GM19463 (cell line): ENCODE results near the gene FAM3B.
"Not testable (repeated sequence)": the region's sequence is repeated elsewhere in the genome, so short reads cannot be mapped to it uniquely, and the experiment has no call there.

Experiments used
- ATAC-seq: cut with Tn5 transposase; IDR thresholded peaks from one replicate; pipeline ENCODE4 v1.9.1; 2021; ENCODE audit warnings: mild to moderate bottlenecking, moderate library complexity; ENCODE audit not compliant: unreplicated experiment

The FAM3B gene, protein sequence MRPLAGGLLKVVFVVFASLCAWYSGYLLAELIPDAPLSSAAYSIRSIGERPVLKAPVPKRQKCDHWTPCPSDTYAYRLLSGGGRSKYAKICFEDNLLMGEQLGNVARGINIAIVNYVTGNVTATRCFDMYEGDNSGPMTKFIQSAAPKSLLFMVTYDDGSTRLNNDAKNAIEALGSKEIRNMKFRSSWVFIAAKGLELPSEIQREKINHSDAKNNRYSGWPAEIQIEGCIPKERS

DNA sequence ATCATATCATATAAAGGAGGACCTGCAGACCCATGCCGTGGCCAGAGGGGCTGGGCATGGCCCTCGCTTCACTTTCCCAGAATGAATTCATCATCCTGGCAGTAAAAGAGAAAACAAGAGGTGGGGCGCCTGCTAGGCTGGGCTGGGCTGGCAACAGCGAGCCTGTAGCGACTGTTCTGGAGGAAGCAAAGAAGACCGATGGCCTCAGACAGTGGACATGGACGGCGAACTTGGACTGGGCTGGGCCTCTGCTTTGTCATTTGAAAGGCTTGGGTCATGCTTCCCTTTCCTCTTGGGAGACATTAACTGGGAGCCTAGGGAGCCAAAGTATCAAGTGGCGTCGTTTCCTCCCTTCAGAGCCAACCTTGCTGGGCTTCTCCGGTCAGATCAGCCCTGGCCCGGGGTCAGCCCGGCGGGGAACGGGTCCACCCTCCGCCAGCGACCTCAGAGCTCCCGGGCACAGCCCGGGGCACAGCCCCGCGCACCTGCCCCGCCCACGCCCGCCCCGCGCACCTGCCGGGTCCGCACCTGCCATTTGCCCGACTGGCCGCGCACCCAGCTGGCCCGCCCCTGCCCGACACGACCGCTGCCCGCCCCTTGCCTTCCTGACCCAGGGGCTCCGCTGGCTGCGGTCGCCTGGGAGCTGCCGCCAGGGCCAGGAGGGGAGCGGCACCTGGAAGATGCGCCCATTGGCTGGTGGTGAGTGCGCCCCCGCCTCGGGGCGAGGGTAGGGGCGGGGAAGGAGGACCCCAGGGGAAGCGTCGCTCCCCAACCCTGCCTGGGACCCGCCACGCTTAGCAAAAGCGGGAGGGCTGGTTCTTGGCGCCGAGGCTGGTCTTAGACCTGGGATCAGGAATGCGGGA lies at the start of gene FAM3B:
FAM3B (plus strand) TSS at position 602 of the 863 bp plus-strand sequence; CDS start at position 681, 79 bp downstream.
- ATAC-seq: no peak

DNA sequence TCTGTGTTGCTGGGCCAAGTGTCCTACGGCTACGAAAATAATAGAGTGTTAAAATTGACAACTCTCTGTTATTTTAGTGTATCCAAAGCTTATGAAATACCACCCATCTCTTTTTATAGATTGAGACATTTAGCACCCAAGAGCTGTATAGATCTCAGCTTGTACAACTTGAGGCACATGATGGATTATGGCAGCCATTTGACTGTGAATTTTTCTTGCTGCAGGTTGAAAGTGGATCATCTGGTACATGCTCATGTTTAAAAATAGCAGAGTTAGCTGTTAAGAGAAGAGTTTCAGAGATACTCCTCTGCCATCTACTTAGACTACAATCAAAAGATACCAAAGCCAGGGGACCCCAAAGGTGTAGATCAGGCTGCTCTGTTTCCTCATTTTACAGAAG lies 49.3 kb upstream of the FAM3B start:
- ATAC-seq: no peak

DNA sequence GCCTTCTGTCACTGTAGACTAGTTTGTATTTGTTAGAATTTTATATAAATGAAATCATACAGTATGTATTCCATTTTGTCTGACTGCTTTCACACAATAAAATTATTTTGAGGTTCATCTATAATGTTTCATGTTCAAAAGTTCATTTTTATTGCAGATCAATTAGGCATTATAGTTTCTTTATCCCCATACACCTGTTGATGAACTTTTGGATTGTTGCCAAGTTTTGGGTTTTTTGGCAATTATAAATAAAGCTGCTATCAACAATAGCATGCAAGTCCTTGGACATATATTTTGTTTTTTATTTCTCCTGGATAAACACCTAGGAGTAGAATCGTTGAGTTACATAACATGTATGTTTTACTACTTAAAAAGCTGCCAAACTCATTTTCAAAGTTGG lies 47.1 kb upstream of the FAM3B start:
- ATAC-seq: no peak

DNA sequence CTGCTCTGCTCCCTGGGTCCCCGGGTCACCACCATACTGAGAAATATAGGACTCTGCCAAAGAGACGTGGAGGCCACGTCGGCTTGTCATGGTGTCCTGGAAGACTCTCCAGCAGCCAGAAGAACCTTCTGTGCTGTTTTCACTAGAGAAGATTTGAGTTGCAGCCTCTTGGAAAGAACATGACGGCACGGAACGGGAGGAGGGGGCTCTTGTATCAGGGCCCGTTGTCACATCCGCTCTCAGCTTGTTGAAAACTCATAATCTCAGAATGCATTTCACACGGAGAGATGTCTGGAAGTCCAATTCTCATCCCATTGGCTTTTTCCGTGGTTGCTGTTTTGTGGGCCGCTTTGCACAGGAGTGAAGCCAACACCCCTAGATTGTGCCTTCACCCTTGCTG lies 39.4 kb upstream of the FAM3B start:
- no peak for ATAC-seq

DNA sequence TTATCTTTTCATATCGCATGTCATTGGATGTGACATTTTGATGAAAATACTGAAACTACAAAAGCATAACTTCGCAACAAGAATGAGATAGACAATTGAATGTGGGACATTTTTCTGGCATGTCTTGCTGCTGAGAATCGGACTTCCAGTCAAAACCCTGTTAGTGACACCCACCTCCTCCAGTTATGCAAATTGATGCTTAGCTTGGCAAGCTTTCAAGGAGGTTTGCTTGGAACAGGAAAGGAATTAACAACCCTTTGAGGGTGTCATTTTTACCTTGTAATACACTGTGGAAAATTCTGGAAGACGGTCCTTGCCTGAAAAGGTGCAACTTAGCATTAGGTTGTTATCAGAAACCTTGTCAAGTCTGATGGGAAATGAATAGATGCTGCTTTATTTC lies 38.8 kb upstream of the FAM3B start:
- no peak for ATAC-seq

DNA sequence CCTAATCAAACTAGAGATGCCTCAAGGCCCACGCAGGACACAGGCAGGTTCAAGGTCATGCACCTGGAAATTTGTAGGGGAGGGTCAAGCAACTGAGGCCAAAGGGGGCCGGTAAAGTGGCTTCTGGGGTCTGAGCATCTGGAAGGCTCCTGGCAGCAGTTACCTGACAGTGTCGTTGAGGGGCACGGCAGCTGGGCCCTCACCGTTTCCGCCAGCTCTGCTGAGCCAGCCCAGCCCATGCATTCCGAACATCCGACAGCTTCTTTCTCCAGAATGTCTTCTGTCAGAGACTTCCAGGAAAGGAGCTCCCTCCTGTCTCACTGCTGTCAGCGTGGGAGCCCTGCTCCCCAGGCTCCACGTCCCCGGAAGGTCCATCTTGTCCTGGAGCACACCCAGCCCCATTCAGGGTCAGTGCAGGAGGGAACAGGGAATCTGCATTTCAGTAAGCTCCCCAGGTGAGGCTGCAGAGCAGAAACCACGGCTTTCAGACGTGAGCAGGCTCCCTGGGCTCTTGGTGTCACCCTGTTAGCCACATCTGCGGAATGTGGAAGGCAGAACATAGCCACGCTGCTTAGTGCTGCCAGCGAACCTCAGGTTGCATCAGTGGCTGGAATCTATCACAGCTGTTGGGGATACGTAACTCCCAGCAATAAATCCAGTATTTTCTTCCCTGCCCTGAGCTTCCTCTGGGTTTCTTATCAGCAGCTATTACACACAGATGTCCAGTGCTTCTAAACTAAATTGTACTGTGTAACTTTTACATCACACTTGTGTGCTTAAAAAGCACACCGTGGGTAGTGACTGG lies 36.3 kb upstream of the FAM3B start:
- ATAC-seq: no peak

DNA sequence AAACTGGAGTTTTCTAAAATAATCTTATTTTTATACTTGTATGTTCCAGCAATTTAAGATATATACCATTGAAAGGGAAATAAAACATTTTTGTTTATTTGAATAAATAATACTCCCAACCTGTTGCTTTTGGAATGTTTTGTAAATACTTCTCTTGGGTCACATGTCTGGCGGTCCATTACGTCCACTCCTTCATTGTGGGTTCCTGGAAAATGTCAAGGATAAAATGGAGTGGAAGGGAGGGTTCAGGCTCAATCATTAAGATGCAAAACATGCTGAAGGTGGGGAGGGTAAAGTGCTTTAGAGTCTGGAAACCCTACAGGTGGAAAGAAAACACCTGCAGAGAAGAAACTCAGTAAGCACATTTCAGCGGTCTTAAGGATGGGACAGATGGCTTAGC lies 34.2 kb upstream of the FAM3B start:
- no peak for ATAC-seq

DNA sequence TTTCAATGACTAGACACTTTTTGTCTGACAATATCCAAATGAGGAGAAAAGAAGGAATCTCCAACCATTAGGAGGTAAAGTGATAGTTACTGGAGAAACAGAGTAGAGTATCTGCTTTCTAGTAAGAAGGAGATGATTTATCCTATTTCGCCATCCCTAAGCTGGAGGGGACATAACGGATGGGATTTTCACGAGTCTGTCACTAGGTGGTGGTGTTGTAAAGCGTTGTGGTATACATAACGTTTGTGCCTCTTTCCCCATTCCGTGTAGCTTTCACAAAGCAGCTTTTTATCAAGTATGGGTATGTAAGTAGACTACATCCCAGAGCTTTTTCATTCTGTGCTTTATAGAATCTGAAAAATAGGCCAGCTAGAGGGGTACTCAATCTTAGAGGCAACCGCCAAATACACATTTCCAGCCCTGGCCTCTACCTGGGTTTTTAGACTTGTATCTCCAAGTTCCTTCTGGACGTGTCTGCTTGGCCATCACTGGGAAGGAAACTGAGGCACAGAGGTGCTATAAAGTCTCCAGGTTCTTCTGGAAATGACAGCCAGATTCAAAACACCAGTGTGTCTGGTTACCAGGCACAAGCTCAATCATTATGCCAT lies 33.3 kb upstream of the FAM3B start:
- peak; percentile 72 for ATAC-seq

DNA sequence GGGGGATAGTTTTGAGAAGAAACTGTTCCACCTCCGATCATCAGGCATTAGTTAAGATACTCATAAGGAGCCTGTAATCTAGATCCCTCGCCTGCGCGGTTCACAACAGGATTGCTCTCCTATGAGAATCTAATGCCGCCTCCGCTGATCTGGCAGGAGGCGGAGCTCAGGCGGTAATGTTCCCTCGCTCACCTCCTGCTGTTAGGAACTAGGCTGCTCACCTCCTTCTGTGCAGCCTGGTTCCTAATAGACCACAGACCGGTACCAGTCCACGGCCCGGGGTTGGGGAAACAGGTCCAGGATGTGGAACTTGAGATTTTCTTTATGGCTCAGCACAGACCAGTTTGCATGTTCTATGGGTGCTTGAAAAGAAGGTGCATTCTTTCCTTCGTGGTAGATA lies 27.2 kb upstream of the FAM3B start:
- no peak for ATAC-seq

DNA sequence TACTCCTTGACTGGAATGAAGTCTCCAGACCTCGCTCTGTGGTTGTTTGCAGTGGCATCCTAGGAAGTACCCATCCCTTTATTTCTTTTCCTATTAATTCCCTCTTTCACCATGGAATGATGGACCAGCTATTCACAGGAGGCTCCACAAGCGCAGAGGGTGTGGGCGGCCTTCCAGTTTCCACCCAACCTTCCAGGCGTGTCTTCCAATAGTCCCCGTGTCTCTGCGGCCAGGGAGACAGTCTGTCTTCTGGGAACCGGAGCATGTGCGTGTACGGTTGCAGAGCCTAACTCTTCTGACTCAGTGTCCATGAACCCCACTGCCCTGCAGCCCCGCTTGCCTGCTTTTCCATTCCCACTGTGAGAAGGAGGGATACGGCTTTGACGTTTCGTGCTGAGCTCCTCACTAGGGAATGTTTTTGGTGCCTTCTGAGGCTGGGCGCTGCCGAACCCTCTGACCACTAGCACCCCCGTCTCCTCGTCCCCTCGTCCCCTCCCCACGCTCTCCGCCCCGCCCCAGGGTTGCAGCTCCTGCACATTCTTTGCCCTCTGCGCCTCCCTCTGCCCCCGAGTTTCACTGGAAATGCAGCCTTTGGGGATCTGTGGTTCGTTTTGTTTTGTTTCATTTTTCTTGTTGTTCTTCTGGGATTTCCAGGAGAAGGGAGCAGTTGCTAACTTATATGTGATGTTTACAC lies 26.3 kb upstream of the FAM3B start:
- ATAC-seq: no peak

DNA sequence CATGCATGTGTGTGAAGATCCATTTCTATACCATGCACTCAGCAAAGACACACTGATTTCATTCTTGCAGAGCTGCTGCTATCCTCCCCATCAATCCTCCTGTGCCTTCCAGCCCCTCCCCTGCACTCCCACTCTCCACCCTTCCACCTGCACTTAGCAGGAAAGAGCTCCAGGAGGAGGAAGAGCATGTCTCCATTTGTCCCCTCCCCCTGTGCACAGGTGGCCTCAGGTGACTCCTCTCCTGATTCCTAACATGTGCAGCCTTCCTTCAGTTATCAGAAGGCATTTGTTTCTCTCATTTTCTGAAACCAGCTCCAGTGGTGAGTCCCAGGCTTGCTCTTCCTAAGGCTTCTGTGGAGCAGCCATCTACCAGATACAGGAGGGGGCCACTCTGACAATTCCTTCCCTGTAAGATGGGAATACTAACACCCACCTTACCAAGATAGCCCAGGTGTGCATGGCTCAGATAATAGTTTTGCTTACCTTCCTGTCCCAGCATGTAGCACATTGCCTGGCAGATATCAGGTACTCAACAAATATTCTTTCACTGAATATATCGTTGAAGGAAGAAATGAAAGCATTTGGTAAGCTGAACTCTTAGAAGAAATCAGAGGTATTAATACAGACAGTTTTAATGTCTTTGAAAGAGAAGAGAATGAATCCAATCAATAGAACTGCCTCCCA lies 21.9 kb upstream of the FAM3B start:
- no peak for ATAC-seq

DNA sequence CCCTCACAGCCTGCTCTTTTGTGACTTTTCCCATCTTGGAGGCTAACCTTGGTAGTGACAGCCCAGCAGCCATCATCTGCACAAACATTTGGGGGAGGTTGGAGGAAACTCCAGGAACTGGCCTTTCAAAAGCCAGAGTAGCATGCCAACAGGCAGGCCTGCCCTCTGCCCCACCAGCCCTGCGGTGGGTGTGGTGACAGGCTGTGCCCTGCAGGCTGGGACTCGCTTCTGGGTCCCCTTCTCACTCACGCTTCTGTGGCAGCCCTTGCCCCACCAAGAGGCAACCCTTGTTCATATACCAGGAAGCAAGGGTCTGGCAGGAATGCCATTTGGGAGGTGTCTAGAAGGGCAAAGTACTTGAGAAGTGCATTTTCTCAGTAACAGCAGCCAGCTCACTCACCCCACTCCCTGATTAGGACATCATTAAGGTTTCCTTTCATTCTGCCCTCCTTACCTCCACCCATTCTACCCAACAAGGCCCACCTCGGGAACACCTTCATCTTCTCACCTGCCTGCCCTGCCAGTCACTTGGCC lies 20.8 kb upstream of the FAM3B start:
- no peak for ATAC-seq

DNA sequence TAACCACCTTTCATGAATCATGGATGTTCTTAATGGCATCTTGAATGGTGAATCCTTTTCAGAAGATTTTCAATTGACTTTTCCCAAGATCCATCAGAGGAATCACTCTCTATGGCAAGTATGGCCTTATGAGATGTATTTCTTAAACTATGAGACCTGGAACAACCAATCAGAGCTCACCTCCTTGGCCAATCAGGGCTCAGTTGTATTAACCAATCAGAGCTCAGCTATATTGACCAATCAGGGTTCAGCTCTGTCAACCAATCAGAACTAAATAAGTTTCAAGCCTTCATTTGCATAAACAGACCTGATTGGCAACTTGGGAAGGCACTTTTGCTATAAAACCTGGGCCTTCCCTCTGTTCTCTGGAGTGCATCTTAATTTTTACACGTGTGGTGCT lies 13.6 kb upstream of the FAM3B start:
- ATAC-seq: no peak

DNA sequence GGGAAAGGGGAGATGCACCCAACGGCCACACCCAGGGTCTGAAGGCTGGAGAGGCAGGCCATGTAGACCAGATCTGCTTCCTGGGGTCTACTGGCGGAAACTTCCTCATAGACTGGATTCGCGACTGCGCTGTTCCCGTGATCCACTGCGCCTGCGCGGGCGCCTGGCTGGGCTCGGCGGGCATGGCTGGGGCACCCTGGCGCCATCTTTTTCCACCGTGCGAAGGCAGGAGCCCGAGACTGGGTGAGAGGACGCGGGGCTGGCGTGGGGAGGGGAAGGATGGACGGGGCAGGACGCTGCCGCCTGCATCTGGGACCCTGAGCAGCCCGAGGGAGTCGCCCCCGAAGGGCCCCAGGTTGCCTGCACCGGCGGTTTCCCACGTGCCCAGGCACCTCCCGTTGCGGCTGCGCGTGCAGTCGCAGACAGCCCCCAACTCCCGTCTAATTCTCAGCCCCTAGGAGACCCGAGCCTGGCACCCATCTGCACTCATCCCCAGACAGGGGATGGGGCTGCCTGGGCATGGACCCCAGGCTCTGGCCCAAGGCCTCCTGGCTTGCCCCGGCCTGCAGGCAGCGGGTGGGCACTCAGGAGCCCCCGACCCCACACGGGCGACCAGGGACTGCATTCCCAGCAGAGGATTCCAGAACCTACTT lies 12.4 kb upstream of the FAM3B start:
- ATAC-seq: no peak

DNA sequence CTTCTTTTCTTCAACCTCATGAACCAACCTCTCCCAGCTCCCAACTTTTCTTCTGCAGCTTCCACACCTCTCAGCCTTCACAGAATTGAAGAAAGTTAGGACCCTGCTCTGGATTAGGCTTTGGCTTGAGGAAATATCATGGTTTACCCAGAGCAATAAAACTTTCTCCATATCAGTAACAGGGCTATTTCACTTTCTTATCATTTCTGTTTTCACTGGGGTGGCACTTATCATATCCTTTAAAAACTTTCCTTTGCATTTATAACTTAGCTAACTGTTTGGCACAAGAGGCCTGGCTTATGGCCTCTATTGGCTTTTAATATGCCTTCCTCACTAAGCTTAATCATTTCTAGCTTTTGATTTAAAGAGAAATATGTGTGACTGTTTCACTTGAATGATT lies 9.4 kb upstream of the FAM3B start:
- no peak for ATAC-seq

DNA sequence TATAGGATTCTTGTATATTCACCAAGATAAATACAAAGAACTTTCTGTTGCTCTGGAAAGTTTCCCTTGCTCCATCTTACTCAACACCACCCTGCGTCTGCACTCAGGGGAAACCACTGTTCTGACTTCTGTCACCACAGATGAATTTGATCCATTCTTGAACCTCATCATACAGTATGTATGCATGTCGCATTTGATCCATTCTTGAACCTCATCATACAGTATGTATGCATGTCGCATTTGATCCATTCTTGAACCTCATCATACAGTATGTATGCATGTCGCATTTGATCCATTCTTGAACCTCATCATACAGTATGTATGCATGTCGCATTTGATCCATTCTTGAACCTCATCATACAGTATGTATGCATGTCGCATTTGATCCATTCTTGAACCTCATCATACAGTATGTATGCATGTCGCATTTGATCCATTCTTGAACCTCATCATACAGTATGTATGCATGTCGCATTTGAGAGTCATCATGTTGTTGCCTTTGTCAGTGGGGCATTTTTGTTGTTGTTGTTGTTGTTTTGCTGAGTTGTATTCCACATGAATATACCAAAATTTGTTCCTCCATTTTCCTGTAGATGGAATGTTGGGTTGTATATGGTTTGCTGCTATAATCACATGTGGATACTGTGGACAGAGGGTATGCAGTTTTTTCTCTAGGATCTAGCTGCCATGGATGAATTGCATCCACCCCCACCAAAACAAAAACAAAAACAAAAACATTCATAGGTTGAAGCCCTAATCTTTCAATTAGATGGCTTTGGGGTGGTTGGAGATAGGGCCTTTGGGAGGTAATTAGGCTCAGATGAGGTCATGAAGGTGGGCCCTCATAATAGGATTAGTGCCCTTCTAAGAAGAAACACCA lies 3.1 kb upstream of the FAM3B start:
- not testable (repeated sequence) for ATAC-seq

DNA sequence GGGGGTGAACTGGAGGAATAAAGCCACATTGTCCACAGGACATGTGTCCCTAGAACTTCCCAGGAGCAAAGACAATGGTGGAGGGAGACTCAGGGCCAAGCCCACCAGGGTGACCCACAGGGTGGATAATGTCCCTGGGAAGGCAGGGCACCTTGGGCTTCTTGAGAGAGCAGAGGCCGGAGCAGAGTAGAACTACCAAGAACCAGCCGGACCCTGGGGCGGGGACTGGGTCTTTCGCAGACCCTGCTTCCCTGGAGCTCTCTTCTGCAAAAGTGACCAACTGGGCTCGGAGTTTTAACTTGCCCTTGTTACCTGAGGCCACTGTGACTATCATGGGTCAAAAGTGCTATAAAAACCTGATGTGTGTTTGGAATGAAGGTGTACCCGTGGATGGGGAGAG lies 875 bp upstream of the FAM3B start:
- no peak for ATAC-seq

DNA sequence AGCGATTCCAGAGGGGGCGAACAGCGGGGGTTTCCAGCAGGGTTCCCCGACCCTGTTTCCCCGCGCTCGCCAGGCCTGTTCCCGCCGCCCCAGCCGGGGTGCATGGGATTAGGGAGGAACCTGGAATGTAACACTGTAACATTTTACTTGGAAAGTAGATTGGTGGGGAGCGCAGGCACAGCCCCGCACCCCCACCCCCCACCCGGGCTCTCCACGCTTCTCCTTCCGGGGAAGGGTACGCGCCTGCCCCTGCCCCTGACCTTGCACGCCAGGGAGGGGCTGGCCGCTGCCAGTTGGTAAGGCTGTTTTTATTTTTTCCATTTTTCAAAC lies 427 bp downstream of the FAM3B start:
- ATAC-seq: no peak
